Pons (tissue), 1 donor: ENCODE results near the gene TPD52L2.
A peak's percentile ranks its signal among the peaks of the same experiment; 100 is the strongest.
"Not testable (repeated sequence)": the region's sequence is repeated elsewhere in the genome, so short reads cannot be mapped to it uniquely, and the experiment has no call there.

Experiments used
- DNase-seq: peaks from one replicate; pipeline ENCODE4 v3.0.0-alpha.2; 2016; ENCODE audit warnings: low spot score

Gene TPD52L2

DNA sequence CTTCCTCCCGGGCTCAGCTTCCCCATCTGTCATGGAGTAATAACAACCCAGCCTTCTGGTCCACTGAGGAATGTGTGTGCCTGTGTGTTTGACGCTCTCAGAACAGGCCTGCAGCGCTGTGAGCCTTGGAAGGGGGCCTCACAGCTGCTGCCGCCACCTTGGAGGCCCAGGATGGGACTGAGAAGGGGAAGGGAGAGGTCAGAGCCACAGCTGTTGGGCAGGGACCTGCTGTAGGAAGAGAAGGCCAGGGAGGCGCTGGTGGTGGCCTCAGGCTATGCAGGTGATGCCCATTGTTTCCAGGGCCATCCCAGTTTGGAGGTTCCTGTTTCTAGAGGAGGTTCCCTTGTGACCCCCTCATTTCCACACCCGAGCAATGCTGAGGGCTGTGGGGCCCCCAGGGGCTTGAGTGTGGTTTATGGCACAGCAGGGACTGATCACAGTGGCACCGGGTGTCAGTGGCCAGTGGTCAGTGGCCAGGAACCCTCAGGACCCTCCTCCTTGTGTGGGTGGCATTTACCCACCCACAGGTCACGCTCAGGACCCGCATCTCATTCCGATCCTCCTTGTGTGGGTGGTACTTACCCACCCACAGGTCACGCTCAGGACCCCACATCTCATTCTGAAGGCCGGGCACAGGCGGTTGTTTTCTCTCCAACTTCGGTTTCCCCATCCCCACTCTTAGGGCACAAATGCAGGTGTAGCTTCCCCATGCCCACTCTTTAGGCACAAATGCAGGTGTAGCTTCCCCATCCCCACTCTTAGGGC lies 14.0 kb downstream of the TPD52L2 start:
- no peak for DNase-seq

DNA sequence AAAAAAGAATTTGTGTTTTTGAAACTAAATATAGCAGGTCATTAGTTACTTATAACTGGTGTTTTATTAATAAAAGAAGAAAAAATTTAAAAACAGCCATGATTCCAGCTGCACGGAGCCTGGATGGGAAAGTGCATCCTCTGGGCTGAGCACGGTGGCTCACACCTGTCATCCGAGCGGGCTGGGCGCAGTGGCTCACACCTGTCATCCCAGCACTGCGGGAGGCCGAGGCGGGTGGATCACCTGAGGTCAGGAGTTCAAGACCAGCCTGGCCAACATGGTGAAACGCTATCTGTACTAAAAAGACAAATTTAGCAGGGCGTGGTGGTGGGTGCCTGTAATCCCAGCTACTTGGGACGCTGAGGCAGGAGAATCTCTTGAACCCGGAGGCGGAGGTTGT lies 15.8 kb downstream of the TPD52L2 start:
- not testable (repeated sequence) for DNase-seq

DNA sequence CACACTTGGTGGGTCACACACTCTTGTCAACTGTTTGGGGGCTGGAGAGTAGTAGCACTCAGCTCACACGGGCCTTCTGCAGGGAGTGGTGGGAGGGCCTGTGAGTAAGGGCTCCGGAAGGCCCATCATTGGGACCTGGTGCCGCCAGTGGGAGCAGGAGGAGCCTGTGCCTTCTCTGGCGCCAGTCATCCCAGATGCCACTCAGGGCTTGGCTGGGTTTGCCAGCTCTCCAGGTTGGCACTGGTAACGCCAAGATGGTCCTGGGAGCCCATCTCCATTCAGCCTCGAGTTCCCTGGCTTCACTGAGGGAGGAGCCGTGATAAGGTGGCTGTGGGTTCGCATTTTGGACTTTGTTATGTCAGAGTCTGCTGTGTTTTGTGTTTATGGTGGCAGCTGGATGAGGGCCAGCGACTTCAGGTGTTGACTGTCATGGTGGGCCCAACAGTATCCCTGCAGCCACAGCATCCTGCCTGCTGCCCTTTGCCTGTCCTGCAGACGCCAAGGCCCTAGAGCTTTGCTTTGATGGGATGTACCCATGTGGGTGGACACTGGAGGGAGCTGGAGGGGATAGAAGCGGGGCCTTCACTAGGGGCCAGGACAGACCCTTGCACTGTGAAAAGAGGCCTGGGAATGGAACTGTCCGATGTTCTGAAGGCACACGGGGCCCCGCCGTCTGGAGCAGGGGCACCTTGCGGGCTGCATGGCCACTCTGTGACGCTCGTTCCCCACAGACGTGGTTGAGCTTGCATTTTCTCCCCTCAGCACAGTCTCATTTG lies 16.6 kb downstream of the TPD52L2 start:
- no peak for DNase-seq

DNA sequence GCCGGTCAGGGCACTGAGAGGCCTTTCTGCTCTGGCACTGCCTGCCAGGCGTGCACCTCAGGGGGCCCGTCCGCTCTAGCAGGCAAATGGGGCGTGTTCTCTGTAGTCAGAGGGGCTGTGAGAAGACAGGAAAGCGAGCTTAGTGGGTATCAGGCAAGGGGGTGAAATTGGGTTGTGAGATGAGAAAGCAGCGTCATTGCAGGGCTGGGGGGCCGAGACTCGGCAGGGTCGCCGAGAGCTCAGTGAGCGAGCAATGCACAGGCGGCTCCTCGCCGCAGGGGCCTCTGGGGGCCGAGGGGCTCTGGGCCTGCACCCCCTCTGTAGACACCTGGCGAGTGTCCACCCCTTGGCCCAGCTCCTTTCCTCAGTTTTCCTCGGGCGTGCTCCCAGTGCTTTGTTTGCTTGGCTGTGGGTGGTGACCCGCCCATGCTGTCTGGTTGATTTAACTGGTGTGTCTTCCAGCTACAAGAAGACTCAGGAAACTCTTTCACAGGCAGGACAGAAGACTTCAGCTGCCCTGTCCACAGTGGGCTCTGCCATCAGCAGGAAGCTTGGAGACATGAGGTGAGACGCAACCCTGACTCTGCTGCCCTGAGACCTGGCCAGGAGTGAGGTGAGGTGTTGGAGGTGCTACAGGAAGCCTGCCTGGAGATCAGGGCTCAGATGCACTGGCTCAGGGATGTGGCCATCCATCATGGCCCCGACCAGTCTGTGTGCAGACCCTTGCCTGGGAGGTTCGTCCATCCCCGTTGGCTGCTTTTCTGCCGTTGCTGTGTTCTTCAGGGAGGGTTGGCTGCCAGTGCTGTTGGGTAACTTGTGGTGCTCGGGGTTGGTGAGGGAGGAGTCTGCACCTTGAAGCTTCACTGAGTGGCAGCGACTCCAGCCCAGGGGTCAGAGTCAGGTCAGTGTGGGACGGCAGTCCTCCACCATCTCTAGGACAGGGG lies 17.5 kb downstream of the TPD52L2 start:
- DNase-seq, result no peak

DNA sequence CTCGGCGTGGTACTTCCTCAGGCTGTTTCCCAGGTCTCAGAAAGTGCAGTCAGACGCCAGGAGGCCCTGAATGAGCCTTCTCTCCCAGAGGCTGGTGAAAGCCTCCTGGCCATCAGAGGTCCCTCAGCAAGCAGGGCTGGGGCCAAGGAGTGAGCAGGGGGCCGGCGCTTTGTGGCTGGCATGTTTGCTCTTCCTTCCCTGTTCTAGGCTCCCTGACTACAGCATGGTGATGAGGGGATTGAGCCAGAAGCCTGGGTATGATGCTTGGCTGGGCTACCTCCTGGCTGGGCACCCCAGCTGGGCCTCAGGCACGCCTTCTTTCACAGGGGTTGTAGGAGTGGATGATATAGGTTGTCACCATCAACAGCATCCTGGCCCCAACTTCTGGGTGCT lies 18.1 kb downstream of the TPD52L2 start:
- DNase-seq, result no peak

DNA sequence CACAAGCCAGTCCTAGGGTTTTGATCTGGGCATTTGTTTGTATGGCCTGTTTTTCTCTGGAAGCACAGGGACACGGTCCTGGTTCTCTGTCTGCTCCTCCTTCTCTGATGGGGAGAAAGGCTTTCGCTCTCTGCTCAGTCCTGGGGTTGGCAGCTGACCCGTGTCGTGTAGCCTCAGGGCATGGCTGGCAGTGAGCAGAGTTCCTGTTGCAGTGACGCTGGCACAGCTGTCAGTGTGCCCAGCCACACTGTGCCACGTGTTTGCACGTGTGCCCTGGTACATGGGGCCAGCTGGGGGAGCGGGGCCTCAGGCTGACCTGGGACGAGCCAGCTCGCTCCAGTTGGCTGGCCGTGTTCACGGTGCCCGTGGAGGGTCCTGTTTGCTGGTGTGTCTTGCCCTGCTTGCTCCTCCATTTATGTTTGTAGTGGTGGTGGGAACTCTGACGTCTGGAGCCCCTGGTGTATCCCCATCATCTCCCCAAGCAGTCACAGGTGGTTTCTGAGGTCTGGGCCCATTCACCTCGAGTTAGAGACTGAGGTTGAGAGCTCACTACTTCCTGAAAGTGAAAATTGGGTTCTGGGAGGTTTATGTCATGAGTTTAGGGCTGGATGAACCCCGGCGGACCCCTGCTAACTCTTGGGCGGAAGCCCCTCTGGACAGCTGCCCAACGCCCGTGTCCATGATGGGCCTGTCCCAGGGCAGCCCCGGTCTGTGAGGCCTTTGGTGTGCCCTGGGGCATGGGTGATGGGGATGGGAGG lies 19.6 kb downstream of the TPD52L2 start:
- DNase-seq, result no peak

DNA sequence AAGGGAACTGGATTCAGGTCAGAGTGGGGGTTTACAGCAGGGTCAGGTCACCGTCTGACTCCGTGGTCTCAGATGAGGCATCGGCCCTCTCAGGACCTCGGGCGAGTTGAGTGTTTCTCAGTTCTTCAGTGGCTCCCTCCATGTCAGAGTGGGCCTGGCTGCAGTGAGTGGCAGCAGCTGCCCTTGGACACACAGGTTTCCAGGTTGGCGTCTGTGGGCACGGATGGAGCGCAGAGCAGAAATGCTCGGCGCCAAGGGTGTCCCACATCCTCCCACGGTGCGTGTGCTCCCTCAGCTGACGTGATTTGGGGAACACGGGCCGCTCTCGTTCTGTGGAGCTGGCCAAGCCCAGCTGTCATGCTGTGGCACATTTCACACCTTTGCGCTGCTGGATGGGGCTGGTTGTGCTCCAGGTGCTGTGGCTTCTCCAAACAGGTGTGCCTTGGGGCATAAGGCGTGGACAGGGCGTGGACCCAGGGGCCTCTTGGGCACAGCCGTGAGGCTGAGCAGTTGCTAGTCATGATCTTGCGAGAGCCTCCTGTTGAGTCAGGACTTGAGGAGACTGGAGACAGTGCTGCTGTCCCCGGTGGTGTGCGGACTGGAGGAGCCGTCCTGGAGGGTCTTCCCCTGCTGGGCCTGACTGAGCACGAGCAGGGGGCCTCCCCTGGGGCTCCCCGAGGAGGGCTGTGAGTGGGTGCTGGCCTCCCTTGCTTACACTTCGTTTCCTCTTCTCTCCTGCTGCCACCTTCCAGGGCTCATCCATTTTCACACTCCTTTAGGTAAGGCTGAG lies 20.4 kb downstream of the TPD52L2 start:
- no peak for DNase-seq

DNA sequence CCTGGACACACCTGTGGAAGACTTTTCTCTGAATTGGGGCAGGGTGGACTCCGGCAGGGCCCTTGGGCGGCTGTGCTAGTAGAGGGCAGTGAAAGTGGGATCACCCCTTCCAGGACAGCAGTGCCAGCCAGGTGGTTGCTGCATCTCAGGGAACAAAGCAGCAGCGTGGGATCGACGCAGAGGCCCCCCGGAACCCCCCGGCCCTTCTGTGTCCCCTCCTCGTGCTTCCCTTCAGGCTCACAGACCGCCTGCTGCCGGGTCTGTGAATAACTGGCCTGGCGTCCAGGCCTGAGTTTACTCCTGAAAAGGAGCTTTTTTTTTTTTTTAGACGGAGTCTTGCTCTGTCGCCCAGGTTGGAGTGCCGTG lies 21.0 kb downstream of the TPD52L2 start:
- DNase-seq, result no peak

DNA sequence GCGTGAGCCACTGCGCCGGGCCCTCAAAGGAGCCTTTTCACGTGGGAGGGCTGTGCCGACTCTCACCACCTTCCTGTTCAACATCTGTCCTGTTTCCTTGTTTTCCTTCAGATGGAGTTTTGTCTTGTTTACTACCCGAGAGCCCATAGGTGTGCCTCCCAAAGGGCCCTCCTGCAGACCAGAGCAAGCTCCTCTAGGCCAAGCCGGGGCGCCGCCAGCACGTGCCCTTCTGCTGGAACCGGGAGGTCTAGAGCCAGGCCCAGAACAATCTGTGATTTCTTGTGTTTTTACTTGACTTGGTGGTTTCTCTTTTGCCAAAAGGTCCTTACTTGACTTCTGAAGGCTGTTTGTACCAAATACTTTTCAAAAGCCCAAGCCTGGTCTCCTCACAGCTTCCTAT lies 21.9 kb downstream of the TPD52L2 start:
- DNase-seq, result no peak

DNA sequence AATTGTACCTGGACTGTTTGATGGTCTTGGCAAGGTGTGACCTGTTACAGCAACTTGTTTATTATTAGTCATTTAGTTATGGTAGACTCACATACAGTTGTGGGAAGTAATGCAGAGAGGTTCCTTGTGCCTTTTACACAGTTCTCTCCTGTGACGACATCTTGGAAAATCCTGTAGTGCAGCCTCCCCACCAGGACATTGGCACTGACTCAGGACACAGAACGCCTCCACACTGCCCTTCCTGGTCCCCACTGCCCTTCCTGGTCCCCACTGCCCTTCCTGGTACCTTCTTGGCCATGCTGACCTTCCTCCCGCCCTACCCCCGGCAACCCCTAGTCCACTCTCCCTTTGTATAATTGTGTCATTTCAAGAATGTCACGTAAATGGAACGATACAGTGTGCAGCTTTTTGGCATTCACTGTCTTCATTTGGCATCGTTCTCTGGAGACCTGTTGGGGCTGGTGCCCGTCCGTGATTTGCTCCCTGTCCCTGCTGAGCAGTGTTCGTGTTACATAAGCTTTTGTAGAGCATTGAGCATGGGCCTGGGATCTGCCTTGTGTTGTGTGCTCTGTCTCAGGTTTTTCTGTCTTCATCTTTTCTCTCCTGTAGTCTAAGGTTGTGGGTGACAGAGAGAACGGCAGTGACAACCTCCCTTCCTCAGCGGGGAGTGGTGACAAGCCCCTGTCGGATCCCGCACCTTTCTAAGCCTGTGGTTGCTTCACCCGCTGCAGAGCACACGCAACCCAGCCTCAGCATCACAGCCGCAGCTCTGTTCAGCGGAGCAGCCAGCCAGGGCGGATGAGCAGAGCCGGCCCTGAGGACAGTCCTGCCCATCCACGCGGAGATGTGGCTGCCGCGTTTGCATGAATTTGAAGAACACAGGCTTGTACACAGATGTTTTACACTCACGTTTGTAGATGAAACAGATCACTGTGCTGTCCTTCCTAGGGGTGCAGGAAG lies 24.5 kb downstream of the TPD52L2 start:
- DNase-seq, result no peak

DNA sequence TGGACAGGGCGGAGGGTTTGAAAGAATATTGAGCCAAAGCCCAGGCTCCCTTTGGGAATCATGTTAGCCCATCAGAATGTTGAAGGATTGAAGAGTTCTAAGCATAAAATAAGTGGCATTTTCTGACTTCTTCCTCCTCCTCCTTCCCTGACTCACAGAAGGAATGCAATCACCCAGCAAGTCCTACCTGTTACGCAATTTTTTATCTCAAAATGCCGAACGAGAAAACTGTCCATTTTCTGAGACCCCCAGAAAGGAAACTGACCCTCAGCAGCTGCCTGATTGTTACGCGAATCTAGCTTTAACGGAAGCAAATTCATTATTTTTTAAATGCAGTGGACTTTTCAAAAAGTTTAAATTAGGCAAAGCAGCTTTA lies 25.1 kb downstream of the TPD52L2 start:
- DNase-seq, result no peak

DNA sequence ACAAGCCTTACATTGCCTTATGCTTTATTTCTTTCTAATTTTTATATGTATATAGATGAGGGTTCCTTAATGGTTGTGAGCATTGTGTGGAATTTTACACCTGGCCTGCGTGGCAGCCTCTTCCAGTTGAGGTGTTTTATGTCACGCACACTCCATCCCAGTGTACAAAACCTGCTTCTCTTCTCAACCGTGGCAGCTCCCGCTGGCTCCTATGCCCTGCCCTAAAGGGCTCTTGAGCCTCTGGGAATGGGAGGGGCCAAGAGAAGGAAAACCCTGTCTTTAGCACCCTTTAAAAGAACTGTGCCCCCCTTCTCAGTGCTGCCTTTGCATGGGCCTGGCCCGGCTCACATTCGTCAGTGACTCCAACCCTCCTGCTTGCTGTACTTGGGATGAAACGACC lies 25.5 kb downstream of the TPD52L2 start:
- DNase-seq, result no peak

DNA sequence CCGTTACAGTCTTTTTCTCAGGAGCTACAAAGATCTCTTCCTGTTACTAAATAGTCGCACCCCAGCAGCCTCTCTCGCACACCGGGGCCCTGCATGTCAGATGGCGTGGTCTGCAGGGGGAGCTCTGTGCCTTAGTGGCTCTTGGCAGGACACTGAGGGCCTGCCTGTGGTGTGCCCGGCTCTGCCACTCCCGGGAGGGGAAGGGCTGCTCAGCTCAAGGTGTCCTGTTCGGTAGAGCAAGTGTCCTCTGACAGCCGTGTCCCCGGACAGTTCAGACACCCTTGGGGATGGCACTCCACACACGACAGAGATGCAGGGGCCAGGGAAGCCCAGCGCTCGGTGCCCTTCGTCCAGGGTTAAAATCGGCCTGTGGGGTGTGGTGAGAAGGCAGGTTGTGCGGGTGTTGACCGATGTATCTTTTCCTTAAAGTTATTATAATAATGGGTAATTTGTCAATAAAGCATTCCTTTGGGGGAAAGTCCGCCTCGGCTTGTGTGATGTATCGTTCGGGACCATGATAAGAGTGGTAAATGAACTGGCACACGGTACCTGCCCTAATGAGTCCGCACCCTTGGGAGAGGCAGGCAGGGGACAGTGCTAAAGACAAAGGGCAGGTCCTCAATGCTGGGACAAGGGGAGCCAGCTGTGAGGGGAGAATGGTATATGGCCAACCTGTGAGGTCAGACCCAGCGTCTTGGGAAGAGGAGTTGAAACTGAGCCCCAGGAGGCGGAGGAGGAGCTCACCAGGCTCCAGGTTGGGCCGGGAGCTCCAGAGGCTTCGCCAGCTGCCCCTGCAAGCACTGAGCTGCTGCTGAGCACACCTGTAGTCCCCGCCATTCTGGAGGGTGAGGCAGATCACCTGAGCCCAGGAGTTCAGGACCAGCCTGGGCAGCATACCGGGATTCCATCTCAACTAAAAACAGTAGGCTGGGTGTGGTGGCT lies 26.3 kb downstream of the TPD52L2 start:
- no peak for DNase-seq

DNA sequence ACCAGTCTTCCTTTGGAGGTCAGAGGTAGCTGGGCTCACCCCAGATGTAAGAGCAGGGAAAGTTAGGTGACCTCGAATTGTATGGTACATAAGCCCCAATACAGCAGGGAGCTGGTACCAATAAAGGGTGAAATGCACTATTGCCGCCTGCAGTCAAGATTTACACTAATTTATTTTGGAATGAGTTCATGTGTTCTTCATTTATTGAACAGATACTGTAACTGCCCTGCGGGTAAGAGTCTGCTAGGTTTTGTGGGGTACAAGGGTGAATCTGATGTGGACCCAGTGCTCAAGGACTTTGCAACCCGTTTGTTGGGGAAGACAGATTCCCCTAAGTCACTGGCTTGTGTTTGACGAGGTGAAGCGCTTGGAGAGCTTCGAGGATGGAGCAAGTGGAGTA lies 27.3 kb downstream of the TPD52L2 start:
- no peak for DNase-seq

DNA sequence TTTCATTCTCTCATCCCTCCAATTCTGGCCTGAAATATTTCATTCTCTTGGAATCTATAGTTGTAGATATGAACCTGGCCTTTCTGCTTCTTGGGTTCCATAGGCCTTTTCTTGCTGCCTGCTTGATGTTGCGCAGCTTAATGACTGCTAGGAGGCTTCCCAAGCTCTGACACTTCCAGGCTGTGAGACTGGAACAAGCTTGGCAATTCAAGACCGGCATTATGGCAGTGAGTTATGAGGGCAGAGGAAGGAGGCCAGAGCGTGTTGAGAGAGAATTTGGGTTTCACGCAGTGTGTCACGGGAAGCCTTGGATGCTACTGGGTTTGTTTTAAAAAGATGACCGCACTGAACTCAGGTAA lies 28.9 kb downstream of the TPD52L2 start:
- no peak for DNase-seq

DNA sequence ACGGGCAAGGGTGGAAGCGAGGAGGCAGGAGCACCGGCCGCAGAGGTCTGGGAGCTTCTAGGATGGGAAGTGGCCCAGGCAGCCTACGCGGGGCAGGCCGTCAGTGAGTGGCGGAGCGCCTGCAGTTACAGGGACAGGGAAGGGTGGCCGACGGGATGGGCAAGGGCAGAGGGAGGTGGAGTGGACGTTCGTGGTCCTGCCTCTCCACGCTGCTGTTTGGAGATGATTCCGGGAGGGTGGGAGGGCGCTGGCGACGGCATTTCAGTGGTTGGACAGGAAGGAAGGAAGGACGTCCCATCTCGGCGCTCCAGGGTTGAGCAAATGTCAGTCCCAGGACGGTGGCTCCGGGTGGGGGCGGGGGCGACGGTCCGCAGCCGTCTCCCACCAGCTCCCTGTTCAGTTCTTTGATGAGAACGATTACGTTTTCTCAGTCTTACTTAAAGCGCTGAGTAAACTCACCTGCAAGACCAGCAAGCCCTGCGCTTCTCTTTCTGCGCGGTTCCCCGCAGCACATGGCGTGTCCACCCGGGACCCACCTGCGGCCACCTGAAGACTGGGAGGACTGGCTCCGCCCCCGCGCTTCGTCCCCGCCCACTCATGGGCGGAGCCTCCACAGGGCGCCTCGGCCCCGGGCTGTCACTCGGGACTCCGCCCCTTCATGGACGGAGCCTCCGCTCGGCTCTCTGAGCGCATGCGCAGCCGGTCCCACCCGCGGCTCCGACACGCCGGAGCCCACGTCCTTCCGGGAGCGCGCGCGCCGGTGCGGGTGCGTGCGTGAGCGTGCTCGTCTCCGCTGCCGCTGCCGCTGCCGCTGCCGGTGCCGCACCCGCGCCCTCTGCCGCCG lies 29.5 kb downstream of the TPD52L2 start, which contains the start of gene DNAJC5:
TSS of gene DNAJC5 (plus strand) at position 769 of the 844 bp plus-strand sequence. CDS start 33,220 bp downstream, outside the sequence.
- DNase-seq, result peak; percentile 96

DNA sequence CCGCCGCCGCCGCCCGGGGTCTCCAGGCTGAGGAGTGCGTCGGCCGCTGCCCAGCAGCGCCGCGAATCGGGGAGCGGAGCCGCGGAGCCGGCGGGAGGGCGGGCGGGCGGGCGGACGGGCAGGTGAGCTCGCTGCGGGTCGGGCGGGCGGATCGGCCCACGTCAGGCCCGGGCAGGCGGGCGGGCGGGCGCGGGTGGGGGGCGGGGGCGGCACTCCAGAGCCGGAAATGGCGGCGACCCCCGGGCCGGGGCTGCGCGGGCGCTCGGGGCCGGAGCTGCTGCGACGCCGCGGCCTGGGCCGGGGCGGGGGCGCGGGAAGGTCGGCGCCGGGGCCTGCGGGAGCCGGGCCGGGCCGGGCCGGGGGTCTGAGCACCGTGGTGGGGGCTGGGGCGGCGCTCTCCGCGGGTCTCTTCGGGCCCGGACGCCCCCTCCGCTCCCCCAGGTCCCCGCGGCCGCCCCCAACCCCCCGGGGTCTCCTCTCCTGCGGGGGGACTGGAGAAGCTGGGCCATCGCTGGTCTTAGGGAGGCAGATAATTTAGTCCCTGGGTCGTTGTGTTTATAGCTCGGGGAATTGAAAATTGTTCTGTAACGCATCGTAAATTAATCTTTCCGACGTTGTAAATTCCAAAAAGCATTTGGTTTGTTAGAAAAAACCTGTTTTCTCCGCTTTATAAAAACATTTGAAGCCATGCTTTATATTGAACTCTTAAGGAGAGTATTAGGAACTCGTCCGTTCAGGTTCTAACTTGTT lies 30.3 kb downstream of the TPD52L2 start:
- no peak for DNase-seq
